Memory B cell (primary cell): ENCODE measurements around the gene COBLL1.
A peak's percentile ranks its signal among the peaks of the same experiment; 100 is the strongest.

Experiments used
- ATAC-seq: fragments of 150-1000 bp; cut with Tn5 transposase; 2 replicates; pipeline ENCODE4 v1.10.0; 2021; ENCODE audit warnings: low read depth, mild to moderate bottlenecking, moderate library complexity
- DNase-seq, 2 donors: peaks; one replicate each; pipeline ENCODE4 v3.0.0; 2022; ENCODE audit warnings: low spot score in 2 of 2
- H3K27ac Mint-ChIP-seq: one replicate; pipeline ENCODE4 v1.8.0; 2022; ENCODE audit warnings: mild to moderate bottlenecking, moderate library complexity, mixed read lengths
- H3K27me3 Mint-ChIP-seq: one replicate; pipeline ENCODE4 v1.8.0; 2022; ENCODE audit warnings: mixed read lengths
- H3K36me3 Mint-ChIP-seq: one replicate; pipeline ENCODE4 v1.8.0; 2022; ENCODE audit warnings: mild to moderate bottlenecking, mixed read lengths
- H3K4me1 Mint-ChIP-seq: one replicate; pipeline ENCODE4 v1.8.0; 2022; ENCODE audit warnings: mixed read lengths
- H3K4me3 Mint-ChIP-seq: one replicate; pipeline ENCODE4 v1.8.0; 2022; ENCODE audit warnings: mild to moderate bottlenecking, moderate library complexity, mixed read lengths
- H3K9me3 Mint-ChIP-seq: one replicate; pipeline ENCODE4 v1.8.0; 2022; ENCODE audit warnings: mixed read lengths

The COBLL1 gene

DNA sequence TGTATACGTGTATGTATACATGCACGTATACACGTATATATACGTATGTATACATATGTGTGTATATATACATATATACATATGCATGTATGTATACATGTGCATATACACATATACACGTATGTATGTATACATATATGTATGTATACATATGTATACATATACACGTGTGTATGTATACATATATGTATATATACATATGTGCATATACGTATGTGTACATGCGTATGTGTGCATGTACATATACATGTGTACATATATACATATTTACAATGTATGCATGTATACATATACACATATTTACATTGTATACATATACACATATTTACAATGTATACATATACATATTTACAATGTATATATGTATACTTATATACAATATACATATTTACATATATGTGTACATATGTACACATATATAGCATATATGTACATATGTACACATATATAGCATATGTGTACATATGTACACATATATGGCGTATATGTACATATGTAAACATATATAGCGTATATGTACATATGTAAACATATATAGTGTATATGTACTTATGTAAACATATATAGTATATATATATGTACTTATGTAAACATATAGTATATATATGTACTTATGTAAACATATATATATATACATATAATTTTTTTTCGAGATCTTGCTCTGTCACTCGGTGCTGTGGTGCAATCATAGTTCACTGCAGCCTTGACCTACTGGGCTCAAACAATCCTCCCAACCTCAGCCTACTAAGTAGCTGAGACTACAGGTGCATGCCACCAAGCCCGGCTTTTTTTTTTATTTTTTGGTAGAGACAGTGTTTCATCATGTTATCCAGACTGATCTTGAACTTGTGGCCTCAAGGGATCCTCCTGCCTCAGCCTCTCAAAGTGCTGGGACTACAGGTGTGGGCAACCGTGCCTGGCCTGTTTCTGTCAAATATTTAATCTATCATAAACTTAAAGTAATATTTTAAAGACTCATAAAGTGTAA is 23.2 kb downstream of the COBLL1 start:
- H3K4me1 Mint-ChIP-seq, result peaks cover 5% of the 10 kb centered on the region
- no peaks in the 10 kb centered on the region for H3K27me3 Mint-ChIP-seq
- no peaks in the 10 kb centered on the region for H3K9me3 Mint-ChIP-seq
- no peaks in the 10 kb centered on the region for H3K36me3 Mint-ChIP-seq
- DNase-seq (no peak), ATAC-seq (no peak)
- no peak overlapping the region for H3K27ac Mint-ChIP-seq
- no peak overlapping the region for H3K4me3 Mint-ChIP-seq

GRCh38 chr2:164816900-164817299 is 24.7 kb downstream of the COBLL1 start:
- DNase-seq, result no peak
- H3K4me3 Mint-ChIP-seq, result no peak overlapping the region
- peaks cover 2% of the 10 kb centered on the region for H3K4me1 Mint-ChIP-seq
- H3K27me3 Mint-ChIP-seq, result no peaks in the 10 kb centered on the region
- no peak for ATAC-seq
- H3K27ac Mint-ChIP-seq, result no peak overlapping the region
- no peaks in the 10 kb centered on the region for H3K9me3 Mint-ChIP-seq
- no peaks in the 10 kb centered on the region for H3K36me3 Mint-ChIP-seq

- H3K36me3 Mint-ChIP-seq, result no peaks in the 10 kb centered on the region
- H3K4me1 Mint-ChIP-seq, result no peaks in the 10 kb centered on the region
- ATAC-seq (no peak), DNase-seq (no peak)
- no peak overlapping the region for H3K27ac Mint-ChIP-seq
- H3K9me3 Mint-ChIP-seq, result no peaks in the 10 kb centered on the region
- H3K27me3 Mint-ChIP-seq, result no peaks in the 10 kb centered on the region
- no peak overlapping the region for H3K4me3 Mint-ChIP-seq
These were observed 25.6 kb downstream of the COBLL1 start for GRCh38 chr2:164816046-164816445.

DNA sequence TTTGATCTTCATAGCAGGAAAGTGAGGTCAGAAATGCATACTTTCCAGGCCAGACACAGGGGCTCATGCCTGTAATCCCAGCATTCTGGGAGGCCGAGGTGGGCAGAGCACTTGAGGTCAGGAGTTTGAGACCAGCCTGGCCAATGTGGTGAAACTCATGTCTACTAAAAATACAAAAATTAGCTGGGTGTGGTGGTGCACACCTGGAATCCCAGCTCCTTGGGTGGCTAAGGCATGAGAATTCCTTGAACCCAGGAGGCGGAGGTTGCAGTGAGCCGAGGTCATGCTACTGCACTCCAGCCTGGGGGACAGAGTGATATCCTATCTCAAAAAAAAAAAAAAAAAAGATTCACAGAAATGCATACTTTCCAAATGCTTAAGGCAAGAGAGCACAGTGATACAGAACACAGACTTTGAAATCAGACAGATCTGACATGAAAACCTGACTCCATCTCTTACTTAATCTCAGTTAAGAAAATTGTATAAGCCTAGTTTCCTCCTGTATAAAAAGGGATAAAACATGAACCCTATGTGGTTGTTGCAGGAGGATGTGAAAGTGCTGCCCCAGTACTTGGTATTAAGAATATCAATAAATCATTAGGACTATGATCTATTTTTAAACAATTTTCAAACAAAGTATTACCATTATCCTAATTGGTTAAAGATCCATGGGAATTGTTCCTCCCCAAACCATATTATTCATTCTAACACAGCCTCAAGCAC is 26.4 kb downstream of the COBLL1 start:
- H3K4me3 Mint-ChIP-seq, result no peak overlapping the region
- no peaks in the 10 kb centered on the region for H3K9me3 Mint-ChIP-seq
- no peaks in the 10 kb centered on the region for H3K36me3 Mint-ChIP-seq
- H3K4me1 Mint-ChIP-seq, result no peaks in the 10 kb centered on the region
- DNase-seq (no peak), ATAC-seq (peak; percentile 42)
- H3K27me3 Mint-ChIP-seq, result no peaks in the 10 kb centered on the region
- no peak overlapping the region for H3K27ac Mint-ChIP-seq

DNA sequence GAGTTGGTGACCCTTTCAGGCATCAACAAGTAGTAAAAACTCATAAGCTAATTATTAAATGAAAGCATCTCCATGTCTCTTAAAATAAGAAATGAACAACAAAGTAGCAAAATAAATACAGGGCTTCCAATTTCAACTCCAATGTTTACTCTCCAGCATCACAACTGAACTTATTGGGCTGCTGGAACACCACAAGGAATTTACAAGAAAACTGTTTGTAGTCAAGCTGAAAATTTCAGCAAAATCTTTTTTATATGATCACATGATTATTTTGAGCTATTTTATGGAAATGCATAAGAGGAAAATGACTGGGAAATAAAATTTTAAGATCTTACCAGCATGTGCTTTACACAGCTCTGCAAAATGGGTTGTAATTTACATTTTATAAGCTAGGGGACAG is 28.1 kb downstream of the COBLL1 start:
- DNase-seq (no peak), ATAC-seq (no peak)
- Mint-ChIP-seq H3K4me1 (no peaks in the 10 kb centered on the region), H3K27me3 (no peaks in the 10 kb centered on the region), H3K9me3 (no peaks in the 10 kb centered on the region), H3K36me3 (no peaks in the 10 kb centered on the region), H3K27ac (no peak overlapping the region), H3K4me3 (no peak overlapping the region)

- H3K9me3 Mint-ChIP-seq, result no peaks in the 10 kb centered on the region
- ATAC-seq (no peak), DNase-seq (no peak)
- H3K36me3 Mint-ChIP-seq, result no peaks in the 10 kb centered on the region
- H3K4me1 Mint-ChIP-seq, result no peaks in the 10 kb centered on the region
- no peak overlapping the region for H3K4me3 Mint-ChIP-seq
- H3K27ac Mint-ChIP-seq, result no peak overlapping the region
- no peaks in the 10 kb centered on the region for H3K27me3 Mint-ChIP-seq
These were observed 29.2 kb downstream of the COBLL1 start for GRCh38 chr2:164812378-164812777.

GRCh38 chr2:164811819-164812218 is 29.8 kb downstream of the COBLL1 start:
- Mint-ChIP-seq H3K4me1 (no peaks in the 10 kb centered on the region), H3K9me3 (no peaks in the 10 kb centered on the region), H3K27ac (no peak overlapping the region), H3K27me3 (no peaks in the 10 kb centered on the region), H3K36me3 (no peaks in the 10 kb centered on the region), H3K4me3 (no peak overlapping the region)
- ATAC-seq, result no peak
- DNase-seq, result no peak

GRCh38 chr2:164810843-164811242 is 30.8 kb downstream of the COBLL1 start:
- no peaks in the 10 kb centered on the region for H3K27me3 Mint-ChIP-seq
- no peak overlapping the region for H3K4me3 Mint-ChIP-seq
- H3K4me1 Mint-ChIP-seq, result no peaks in the 10 kb centered on the region
- no peak for DNase-seq
- H3K27ac Mint-ChIP-seq, result no peak overlapping the region
- H3K36me3 Mint-ChIP-seq, result no peaks in the 10 kb centered on the region
- no peaks in the 10 kb centered on the region for H3K9me3 Mint-ChIP-seq
- ATAC-seq, result no peak

DNA sequence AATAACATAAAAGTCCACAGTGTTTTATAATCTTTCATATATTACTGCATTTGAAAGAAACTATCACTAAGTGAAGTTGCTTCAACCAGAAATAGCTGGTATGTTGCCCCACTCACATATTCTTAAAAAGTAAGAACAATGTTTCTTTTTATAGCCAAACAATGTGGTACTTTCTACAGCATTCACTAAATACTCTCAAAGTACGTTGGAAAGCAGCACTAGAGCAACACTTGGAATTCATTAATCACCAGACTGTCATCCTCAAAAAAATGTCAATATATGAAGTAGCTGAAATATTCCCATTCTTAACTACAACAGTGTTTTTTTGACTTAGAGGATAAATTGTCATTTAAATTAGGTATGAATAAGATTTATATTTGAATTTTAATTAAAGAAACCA is 32.8 kb downstream of the COBLL1 start:
- H3K4me1 Mint-ChIP-seq, result peaks cover 6% of the 10 kb centered on the region
- no peaks in the 10 kb centered on the region for H3K36me3 Mint-ChIP-seq
- no peak overlapping the region for H3K4me3 Mint-ChIP-seq
- no peaks in the 10 kb centered on the region for H3K27me3 Mint-ChIP-seq
- DNase-seq (no peak), ATAC-seq (no peak)
- H3K9me3 Mint-ChIP-seq, result no peaks in the 10 kb centered on the region
- H3K27ac Mint-ChIP-seq, result no peak overlapping the region

DNA sequence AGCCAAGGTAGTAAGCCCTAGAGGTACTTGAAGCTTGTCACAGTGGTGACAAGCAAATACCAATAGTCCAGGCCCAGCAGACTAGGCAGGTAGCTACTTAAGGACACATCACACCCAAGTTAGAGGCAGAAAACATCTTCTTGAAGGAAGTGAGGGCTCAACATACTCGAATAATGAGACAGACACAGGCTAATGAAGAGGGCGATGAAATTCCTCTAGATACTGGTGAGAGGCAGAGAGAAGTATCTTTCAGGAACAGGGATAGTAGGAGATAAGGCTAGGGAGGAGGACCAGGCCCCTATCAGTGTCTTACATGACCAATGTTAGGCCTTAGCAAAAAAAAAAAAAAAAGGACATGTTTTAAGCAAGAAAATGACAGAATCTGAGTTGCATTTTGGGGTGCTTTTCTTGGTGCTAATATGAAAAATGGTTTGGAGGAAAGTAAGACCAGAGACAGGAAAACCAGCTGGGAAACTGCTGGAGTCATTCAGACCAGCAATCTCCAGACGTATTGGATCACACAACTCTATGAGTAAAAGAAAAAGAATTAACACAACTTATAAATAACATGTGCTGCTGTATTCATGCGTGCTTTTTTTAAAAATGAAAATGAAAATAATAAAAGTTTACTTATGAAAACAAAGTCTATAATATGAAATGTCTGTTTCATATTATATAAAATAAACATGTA is 37.7 kb downstream of the COBLL1 start:
- DNase-seq, result no peak
- H3K27me3 Mint-ChIP-seq, result no peaks in the 10 kb centered on the region
- H3K4me1 Mint-ChIP-seq, result peaks cover 14% of the 10 kb centered on the region
- peak overlapping the region; percentile 70 for H3K27ac Mint-ChIP-seq
- peak overlapping the region; percentile 16 for H3K4me3 Mint-ChIP-seq
- no peak for ATAC-seq
- no peaks in the 10 kb centered on the region for H3K9me3 Mint-ChIP-seq
- peaks cover 2% of the 10 kb centered on the region for H3K36me3 Mint-ChIP-seq

DNA sequence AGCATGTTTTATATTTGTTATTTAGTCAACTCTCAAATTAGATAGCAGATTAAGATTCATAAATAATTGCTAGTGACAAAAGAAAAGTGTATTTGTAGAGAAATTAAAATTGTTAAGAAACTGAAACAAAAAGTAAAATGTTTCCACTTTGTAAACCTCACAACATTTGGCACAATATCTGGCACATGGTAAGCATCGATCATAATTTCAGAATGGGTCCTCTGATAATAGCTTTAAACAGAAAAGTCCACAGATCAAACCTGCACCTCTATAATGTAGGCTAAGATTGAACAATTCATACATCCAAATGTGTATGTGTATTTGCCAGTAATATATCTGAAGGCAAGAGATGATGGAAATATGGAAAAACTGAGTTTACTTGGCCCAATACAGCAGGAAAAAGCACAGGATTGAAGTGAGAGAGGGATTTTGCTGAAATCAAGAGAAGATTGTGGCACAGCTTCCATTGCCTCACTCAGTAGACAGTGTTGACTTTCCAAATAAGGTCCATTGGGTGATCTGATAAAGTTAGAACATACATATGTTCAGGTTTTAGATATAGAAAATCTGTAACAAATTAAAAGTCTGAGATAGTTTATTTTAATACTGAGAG is 39.4 kb downstream of the COBLL1 start:
- Mint-ChIP-seq H3K27ac (peak overlapping the region; percentile 32), H3K27me3 (no peaks in the 10 kb centered on the region), H3K36me3 (peaks cover 2% of the 10 kb centered on the region), H3K4me1 (peaks cover 27% of the 10 kb centered on the region), H3K9me3 (peaks cover 2% of the 10 kb centered on the region), H3K4me3 (peak overlapping the region; percentile 29)
- ATAC-seq (no peak), DNase-seq (no peak)

DNA sequence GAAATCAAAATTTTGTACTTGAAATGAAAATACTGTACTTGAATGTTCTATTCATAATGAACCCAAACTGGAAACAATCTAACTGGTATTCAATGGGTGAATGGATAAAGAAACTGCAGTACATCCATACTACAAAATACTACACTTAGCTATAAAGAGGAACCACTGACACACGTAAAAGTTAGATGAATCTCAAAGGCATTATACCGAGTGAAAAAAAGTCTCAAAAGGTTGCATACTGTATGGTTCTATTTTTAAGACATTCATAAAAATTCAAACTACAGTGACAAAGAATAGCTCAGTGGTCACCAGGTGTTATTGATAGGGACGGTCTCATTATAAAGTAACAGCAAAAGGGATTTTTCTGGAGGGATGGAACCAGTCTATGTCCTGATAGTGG is 41.1 kb downstream of the COBLL1 start:
- Mint-ChIP-seq H3K4me3 (no peak overlapping the region), H3K36me3 (peaks cover 2% of the 10 kb centered on the region), H3K4me1 (peaks cover 32% of the 10 kb centered on the region), H3K9me3 (peaks cover 2% of the 10 kb centered on the region), H3K27me3 (no peaks in the 10 kb centered on the region), H3K27ac (no peak overlapping the region)
- ATAC-seq, result peak; percentile 34
- DNase-seq, result no peak

DNA sequence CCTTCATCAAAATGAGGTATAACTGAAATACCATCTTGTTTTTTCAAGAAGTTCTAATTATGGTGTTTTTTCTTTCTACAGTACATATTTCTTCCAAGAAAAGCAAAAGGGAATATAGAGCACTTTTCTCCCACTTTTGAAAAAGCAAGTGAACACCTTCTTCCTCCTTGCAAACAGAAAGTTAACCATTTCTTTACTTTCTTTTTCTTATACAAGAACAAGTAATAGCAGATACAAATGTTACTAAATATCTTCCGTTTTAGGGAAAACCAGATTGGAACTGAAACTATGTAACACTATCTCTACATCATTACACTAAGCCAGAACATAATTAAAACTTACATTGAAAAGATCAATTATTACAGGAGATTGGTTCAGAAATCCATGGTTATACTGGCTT is 44.0 kb downstream of the COBLL1 start:
- H3K4me3 Mint-ChIP-seq, result peak overlapping the region; percentile 49
- H3K36me3 Mint-ChIP-seq, result peaks cover 2% of the 10 kb centered on the region
- H3K27ac Mint-ChIP-seq, result no peak overlapping the region
- peaks cover 2% of the 10 kb centered on the region for H3K9me3 Mint-ChIP-seq
- DNase-seq (no peak), ATAC-seq (no peak)
- no peaks in the 10 kb centered on the region for H3K27me3 Mint-ChIP-seq
- H3K4me1 Mint-ChIP-seq, result peaks cover 36% of the 10 kb centered on the region

- no peak for DNase-seq
- H3K27me3 Mint-ChIP-seq, result no peaks in the 10 kb centered on the region
- peaks cover 2% of the 10 kb centered on the region for H3K9me3 Mint-ChIP-seq
- peaks cover 32% of the 10 kb centered on the region for H3K4me1 Mint-ChIP-seq
- H3K4me3 Mint-ChIP-seq, result no peak overlapping the region
- peaks cover 2% of the 10 kb centered on the region for H3K36me3 Mint-ChIP-seq
- no peak for ATAC-seq
- no peak overlapping the region for H3K27ac Mint-ChIP-seq
These were observed 44.6 kb downstream of the COBLL1 start for GRCh38 chr2:164796999-164797398.
